Caki2 (cell line): ENCODE results near the gene RASGRP1. TPM values are rescaled to one million over a fixed set of nuclear protein-coding genes. Genes with fewer than 3 reads are reported as not detected.
"Not testable (repeated sequence)": the region's sequence is repeated elsewhere in the genome, so short reads cannot be mapped to it uniquely, and the experiment has no call there.

Experiments
- DNase-seq: peaks from one replicate; pipeline ENCODE4 v3.0.0-alpha.2; 2015; ENCODE audit warnings: low read depth
- in situ Hi-C: cut with HindIII; loops from 2 replicates; pipeline ENCODE4 v1.10.0; 2016; ENCODE audit warnings: low sequenced_read_pairs, low pct_unique_long_range_greater_than_20kb, mixed read lengths
- total RNA-seq: library from RNA; depleted of rRNA; stranded (reverse); fragments of >200 nt; shearing (Covaris generic); gene quantifications from 2 replicates; pipeline ENCODE4 v1.2.3, GENCODE V29; 2014; ENCODE audit warnings: low replicate concordance; rRNA removed

Gene RASGRP1
- total RNA-seq, result 0.30 and 2.5 TPM in 2 replicates

GRCh38 chr15:38564557-38565286 is at the start of gene RASGRP1:
Gene RASGRP1, minus strand, starts transcription at chr15:38564814. Its CDS starts 186 bp downstream, at chr15:38564628.
- peak; percentile 59 for DNase-seq
- in situ Hi-C loops, result no loop called here

- in situ Hi-C loops, result no loop called here
These were observed 48.5 kb upstream of the RASGRP1 start for GRCh38 chr15:38613085-38613484.

GRCh38 chr15:38612159-38612863 is 47.7 kb upstream of the RASGRP1 start:
- DNase-seq, result no peak
- in situ Hi-C loops, result no loop called here

More at GRCh38 chr15:38613085-38613484, 48.5 kb upstream of the RASGRP1 start:
- no peak for DNase-seq

GRCh38 chr15:38611228-38611627 is 46.6 kb upstream of the RASGRP1 start:
- in situ Hi-C loops, result no loop called here
- DNase-seq, result no peak

GRCh38 chr15:38610748-38611147 is 46.1 kb upstream of the RASGRP1 start:
- no peak for DNase-seq
- in situ Hi-C loops, result no loop called here

- in situ Hi-C loops, result no loop called here
- no peak for DNase-seq
These were observed 44.6 kb upstream of the RASGRP1 start for GRCh38 chr15:38609097-38609738.

- in situ Hi-C loops, result no loop called here
These were observed 44.1 kb upstream of the RASGRP1 start for GRCh38 chr15:38608682-38609081.

GRCh38 chr15:38605744-38606143 is 41.1 kb upstream of the RASGRP1 start:
- no peak for DNase-seq
- in situ Hi-C loops, result no loop called here

More at GRCh38 chr15:38608682-38609081, 44.1 kb upstream of the RASGRP1 start:
- DNase-seq, result no peak

- in situ Hi-C loops, result no loop called here
- DNase-seq, result no peak
These were observed 39.1 kb upstream of the RASGRP1 start for GRCh38 chr15:38603672-38604071.

- in situ Hi-C loops, result no loop called here
These were observed 38.5 kb upstream of the RASGRP1 start for GRCh38 chr15:38602910-38603670.

GRCh38 chr15:38600236-38600635 is 35.6 kb upstream of the RASGRP1 start:
- in situ Hi-C loops, result no loop called here
- DNase-seq, result no peak

More at GRCh38 chr15:38602910-38603670, 38.5 kb upstream of the RASGRP1 start:
- DNase-seq, result no peak

- in situ Hi-C loops, result no loop called here
- DNase-seq, result no peak
These were observed 34.1 kb upstream of the RASGRP1 start for GRCh38 chr15:38598749-38599148.

- in situ Hi-C loops, result no loop called here
- no peak for DNase-seq
These were observed 32.7 kb upstream of the RASGRP1 start for GRCh38 chr15:38597219-38597800.

- in situ Hi-C loops, result no loop called here
- DNase-seq, result peak; percentile 16
These were observed 28.9 kb upstream of the RASGRP1 start for GRCh38 chr15:38593524-38593923.

- peak; percentile 35 for DNase-seq
- in situ Hi-C loops, result no loop called here
These were observed 24.9 kb upstream of the RASGRP1 start for GRCh38 chr15:38589502-38589901.

GRCh38 chr15:38588672-38589071 is 24.1 kb upstream of the RASGRP1 start:
- DNase-seq, result no peak
- in situ Hi-C loops, result no loop called here

GRCh38 chr15:38587214-38587613 is 22.6 kb upstream of the RASGRP1 start:
- in situ Hi-C loops, result no loop called here

GRCh38 chr15:38586005-38586404 is 21.4 kb upstream of the RASGRP1 start:
- in situ Hi-C loops, DNase-seq: not testable (repeated sequence)

More at GRCh38 chr15:38587214-38587613, 22.6 kb upstream of the RASGRP1 start:
- DNase-seq, result no peak
